ENCODE data around the gene SERPINA6.
"Not testable (repeated sequence)": the region's sequence is repeated elsewhere in the genome, so short reads cannot be mapped to it uniquely, and the experiment has no call there.

Gene SERPINA6

GRCh38 chr14:94284221-94284620, 38.9 kb downstream of the SERPINA6 start:
- FAIRE-seq (no peak), DNase-seq (ENCODE audit: insufficient read length, low spot score) (no peak)
- TF ChIP-seq CTCF (IDR thresholded peaks at IDR 0.05; ENCODE audit: insufficient read depth, missing control alignments): no peak

DNA sequence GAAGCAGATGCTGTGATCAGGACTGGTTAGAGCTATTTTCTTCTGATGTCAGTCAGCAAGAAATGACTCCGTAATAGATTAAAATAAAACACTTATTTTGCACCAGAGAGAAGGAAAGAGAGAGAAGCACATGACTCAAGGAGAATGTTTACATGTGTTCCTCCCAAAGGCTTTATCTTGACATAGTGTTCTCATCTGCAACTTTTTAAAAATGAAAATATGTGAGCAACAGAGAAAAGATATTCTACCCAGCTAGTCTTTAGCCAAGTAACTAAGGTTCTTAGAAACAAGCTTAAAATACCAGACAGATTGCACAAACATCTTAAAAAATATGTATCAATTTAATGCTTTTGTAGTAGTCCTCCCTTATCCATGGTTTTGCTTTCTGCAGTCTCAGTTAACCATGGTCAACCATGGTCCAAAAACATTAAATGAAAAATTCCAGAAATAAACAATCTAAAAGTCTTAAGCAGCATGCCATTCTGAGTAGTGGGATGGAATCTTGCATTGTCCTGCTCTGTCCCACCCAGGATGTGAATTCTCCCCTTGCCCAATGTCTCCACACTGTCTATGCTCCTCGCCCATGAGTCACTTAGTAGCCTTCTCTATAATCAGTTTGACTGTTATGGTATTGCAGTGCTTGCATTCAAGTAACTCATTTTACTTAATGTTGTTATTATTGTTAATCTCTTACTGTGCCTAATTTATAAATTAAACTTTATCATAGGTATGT, 40.0 kb downstream of the SERPINA6 start:
- FAIRE-seq (no peak), DNase-seq (ENCODE audit: insufficient read length, low spot score) (no peak)
- no peak for TF ChIP-seq CTCF (IDR thresholded peaks at IDR 0.05; ENCODE audit: insufficient read depth, missing control alignments)

DNA sequence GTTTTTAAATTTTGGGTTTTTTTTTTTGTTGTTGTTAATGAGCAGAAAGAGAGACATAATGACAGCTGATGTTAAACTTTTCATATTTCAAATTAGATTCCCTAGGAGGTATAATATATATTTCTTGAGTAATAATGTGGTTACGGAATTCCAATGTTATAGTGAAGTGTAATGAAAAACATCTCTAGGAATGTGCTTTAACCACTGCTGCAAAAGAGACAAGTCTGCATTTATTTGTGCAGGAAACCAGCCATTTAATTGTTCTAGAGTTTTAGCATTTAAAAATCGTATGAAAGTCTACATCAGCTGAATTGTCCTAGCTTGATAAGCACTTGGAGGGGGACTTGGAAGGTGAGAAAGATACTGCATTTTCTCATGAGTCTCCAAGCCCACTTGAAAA, 44.4 kb downstream of the SERPINA6 start:
- no peak for TF ChIP-seq CTCF (IDR thresholded peaks at IDR 0.05; ENCODE audit: insufficient read depth, missing control alignments)
- no peak for FAIRE-seq
- DNase-seq (ENCODE audit: insufficient read length, low spot score): no peak

DNA sequence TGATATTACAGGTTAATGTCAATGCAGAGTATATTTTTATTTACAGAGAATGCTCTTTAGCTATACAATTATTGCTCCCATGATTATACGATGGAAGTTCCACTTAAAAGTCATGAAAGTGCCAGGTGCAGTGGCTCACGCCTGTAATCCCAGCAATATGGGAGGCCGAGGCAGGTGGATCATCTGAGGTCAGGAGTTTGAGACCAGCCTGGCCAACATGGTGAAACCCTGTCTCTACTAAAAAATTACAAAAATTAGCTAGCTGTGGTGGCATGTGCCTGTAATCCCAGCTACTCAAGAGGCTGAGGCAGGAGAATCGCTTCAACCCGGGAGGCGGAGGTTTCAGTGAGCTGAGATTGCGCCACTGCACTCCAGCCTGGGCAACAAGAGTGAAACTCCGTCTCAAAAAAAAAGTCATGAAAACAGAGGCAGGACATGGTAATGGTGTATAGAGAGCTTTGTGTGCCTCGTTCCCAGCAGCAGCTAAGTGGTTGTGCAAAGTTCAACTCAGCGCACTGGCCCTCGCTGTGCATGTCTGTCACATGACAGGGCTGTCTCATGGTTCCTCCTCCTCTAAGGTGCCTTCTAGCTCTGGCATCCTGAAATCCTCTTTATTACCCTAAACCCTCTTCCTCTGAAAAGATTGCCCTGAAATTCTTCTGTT, 46.1 kb downstream of the SERPINA6 start:
- not testable (repeated sequence) for DNase-seq (ENCODE audit: insufficient read length, low spot score); FAIRE-seq

DNA sequence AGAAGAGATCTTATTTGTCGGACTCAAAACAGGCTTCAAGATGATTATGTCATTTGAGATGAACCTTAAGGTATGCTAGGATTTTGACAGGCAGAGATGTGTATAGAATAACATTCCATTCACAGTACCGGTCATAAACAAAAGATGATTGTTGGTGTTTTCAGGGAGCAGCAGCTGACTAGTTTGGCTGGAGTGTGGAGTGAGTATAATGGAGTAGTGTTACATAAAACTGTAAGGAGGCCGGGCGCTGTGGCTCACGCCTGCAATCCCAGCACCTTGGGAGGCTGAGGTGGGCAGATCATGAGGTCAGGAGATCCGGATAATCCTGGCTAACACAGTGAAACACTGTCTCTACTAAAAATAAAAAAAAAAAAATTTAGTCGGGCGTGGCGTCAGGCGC, 54.0 kb downstream of the SERPINA6 start:
- DNase-seq (ENCODE audit: insufficient read length, low spot score) (no peak), FAIRE-seq (no peak)
- no peak for TF ChIP-seq CTCF (IDR thresholded peaks at IDR 0.05; ENCODE audit: insufficient read depth, missing control alignments)

DNA sequence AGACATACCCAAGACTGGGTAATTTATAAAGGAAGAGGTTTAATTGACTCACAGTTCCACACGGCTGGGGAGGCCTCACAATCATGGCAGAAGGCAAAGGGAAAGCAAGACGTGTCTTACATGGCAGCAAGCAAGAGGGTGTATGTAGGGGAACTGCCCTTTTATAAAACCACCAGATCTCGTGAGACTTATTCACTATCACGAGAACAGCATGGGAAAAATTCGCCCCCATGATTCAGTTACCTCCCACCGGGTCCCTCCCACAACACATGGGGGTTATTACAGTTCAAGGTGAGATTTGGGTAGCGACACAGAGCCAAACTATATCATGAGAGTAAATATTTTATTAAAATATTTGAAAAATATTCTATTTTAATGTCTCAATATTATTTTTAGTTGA, 54.6 kb downstream of the SERPINA6 start:
- DNase-seq (ENCODE audit: insufficient read length, low spot score); FAIRE-seq: not testable (repeated sequence)

DNA sequence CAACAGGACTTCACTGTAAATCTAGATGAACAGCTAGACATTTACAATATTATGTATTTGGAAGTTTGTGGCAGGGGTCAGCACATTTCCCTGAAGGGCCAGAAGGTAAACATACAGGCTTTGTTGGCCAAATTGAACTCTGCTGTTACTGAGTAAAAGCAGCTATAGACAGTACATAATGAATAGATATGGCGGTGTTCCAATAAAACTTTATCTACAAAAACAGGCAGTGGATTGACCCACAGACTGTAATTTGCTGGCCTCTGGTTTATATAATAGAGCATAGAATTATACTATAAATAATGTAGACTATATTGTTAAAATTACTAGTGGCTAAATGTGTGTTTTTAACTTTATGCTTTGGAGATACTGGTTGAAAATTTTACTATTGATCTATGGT, 55.8 kb downstream of the SERPINA6 start:
- TF ChIP-seq CTCF (IDR thresholded peaks at IDR 0.05; ENCODE audit: insufficient read depth, missing control alignments): no peak
- DNase-seq (ENCODE audit: insufficient read length, low spot score): no peak
- no peak for FAIRE-seq

GRCh38 chr14:94264195-94264594, 58.9 kb downstream of the SERPINA6 start:
- DNase-seq (ENCODE audit: insufficient read length, low spot score): not testable (repeated sequence)

More at GRCh38 chr14:94264195-94264594, 58.9 kb downstream of the SERPINA6 start:
- FAIRE-seq: not testable (repeated sequence)
